Right cardiac atrium (tissue), 5 donors: ENCODE results near the gene TEX36. TPM values are rescaled to one million over a fixed set of nuclear protein-coding genes. Genes with fewer than 3 reads are reported as not detected.
"Not testable (repeated sequence)": the region's sequence is repeated elsewhere in the genome, so short reads cannot be mapped to it uniquely, and the experiment has no call there.

Experiments
- ATAC-seq, 2 donors: fragments of 200-7000 bp; cut with Tn5 transposase; one replicate each; pipeline versions ENCODE4 v1.8.0 to v1.9.1; 2020; ENCODE audit warnings: moderate library complexity in 2 of 2, mild to moderate bottlenecking in 1 of 2
- DNase-seq, 3 donors: peaks; one replicate each; pipeline ENCODE4 v3.0.0-alpha.2; 2020
- H3K27ac ChIP-seq: one replicate; pipeline ENCODE4 v1.5.1; 2013; ENCODE audit warnings: mild to moderate bottlenecking, low read length, control low read depth, moderate library complexity
- H3K27me3 ChIP-seq: one replicate; pipeline ENCODE4 v1.6.1; 2013; ENCODE audit not compliant: control insufficient read depth, insufficient read depth
- H3K4me1 ChIP-seq: one replicate; pipeline ENCODE4 v1.6.1; 2013; ENCODE audit warnings: low read length; ENCODE audit not compliant: control insufficient read depth, insufficient read depth
- H3K4me3 ChIP-seq: one replicate; pipeline ENCODE4 v1.5.1; 2013; ENCODE audit warnings: low read length, control low read depth
- H3K9me3 ChIP-seq: one replicate; pipeline ENCODE4 v1.6.1; 2013; ENCODE audit warnings: low read length; ENCODE audit not compliant: control insufficient read depth
- WGBS: extraction: QIAGEN DNeasy Blood & Tissue Kit; methylation state at CpG from one replicate; pipeline ENCODE4 v1.1.7; 2013; 5-methylcytosine and 5-hydroxymethylcytosine counted together
- intact Hi-C, 4 donors: fragments of 100-400 bp; cut with DNase I; formaldehyde crosslinking; loops; one replicate each; pipeline versions ENCODE4 v1.11.0 to v1.14.0; 2022 to 2023
- polyA plus RNA-seq: library from polyadenylated mRNA; stranded (reverse); fragments of 200-250 nt; gene quantifications from one replicate; pipeline ENCODE4 v1.2.3, GENCODE V29; 2013
- total RNA-seq, 4 donors: library from RNA; stranded (reverse); fragmentation: NEBNext Ultra II Directional; extraction: Animal tissue kit (Norgen Biotek cat#: 25700); gene quantifications; one replicate each; pipeline ENCODE4 v1.2.1, GENCODE V29; 2021
- donor health status: healthy with polysubstance abuse.
- donor health status: DM: no; HTN: yes; CAD: no.
- donor health status: DM: no; HTN: no; CAD: no.
- donor health status: DM: no; HTN: yes; CAD: no; lungs with severe emphysema.
- donor health status: DM: yes; HTN: yes; CAD: no.

The TEX36 gene
- total and polyA plus RNA-seq, 5 donors: not detected

DNA sequence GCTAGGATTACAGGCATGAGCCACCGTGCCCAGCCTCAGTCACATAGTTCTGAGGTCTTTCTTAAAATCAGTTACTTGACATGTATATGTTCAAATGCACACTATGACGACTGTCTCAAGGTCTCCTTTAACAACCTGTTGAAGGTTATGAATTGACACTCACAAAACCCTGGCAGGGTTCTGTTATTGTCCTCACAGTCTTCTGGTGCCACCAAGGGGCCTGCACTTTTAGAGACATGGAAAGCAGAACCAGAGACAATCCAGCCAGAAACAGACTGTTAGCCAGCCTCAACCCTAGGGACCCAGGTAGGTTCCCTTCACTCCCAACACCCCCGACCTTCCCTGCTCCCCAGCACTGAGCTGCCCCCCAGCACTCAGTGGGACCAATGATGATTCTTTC lies 26.4 kb downstream of the TEX36 start:
- 73% methylated on average over 3 of the region's 3 CpGs for WGBS
- Histone ChIP-seq H3K9me3 (no peaks in the 10 kb centered on the region), H3K4me1 (no peaks in the 10 kb centered on the region), H3K27ac (no peak overlapping the region), H3K4me3 (no peak overlapping the region), H3K27me3 (no peaks in the 10 kb centered on the region)
- no peak for DNase-seq
- no peak for ATAC-seq
- intact Hi-C loops: no loop called here

DNA sequence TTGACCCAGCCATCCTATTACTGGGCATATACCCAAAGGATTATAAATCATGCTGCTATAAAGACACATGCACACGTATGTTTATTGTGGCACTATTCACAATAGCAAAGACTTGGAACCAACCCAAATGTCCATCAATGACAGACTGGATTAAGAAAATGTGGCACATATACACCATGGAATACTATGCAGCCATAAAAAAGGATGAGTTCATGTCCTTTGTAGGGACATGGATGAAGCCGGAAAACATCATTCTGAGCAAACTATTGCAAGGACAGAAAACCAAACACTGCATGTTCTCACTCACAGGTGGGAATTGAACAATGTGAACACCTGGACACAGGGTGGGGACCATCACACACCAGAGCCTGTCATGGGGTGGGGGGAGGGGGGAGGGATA lies 29.9 kb downstream of the TEX36 start:
- H3K9me3 ChIP-seq, intact Hi-C loops, H3K4me3 ChIP-seq, ATAC-seq, DNase-seq, H3K27ac ChIP-seq, H3K4me1 ChIP-seq, H3K27me3 ChIP-seq: not testable (repeated sequence)
- WGBS: 91% methylated on average over 1 of the region's 2 CpGs

DNA sequence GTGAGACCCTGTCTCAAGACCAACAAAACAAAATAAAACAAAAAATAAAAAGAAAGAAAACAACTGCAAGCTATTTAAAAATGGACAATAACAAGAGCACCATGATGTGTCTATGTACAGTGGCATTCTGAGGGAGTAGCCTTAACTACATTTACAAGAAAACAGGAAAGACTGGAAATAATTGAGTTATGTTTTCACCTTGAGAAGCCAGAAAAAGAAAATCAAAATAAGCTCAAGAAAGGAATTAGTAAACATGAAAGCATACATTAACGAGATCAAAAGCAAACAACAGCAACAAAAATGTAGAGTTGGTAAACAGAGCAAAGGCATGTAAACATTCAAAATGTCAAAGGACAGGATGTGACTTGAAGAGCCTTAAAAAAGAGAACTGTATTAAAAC lies 36.7 kb downstream of the TEX36 start:
- Histone ChIP-seq H3K9me3 (no peaks in the 10 kb centered on the region), H3K4me1 (no peaks in the 10 kb centered on the region), H3K27me3 (no peaks in the 10 kb centered on the region), H3K4me3 (no peak overlapping the region), H3K27ac (no peak overlapping the region)
- DNase-seq (no peak), ATAC-seq (no peak)
- intact Hi-C loops: no loop called here
- WGBS: 49% methylated on average over 1 of the region's 1 CpG

DNA sequence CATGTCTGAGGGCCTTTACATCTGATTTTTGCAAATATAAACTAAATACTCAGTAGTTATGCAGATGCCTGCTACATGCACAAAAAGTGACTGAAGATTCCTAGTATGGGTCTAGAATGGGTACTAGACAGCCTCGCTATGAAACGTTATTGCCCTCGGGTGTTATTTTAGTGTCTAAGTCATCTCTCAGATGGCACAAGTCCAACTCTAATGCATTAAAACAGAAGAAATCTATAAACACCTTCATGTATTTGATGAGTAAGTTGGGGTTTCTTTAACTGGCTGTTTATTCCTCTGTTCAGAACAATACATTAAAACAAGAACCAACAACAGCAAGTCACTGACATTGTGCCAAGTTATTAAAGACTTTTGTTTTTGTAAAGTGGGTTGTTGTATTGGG lies 41.6 kb downstream of the TEX36 start:
- Histone ChIP-seq H3K4me3 (no peak overlapping the region), H3K9me3 (no peaks in the 10 kb centered on the region), H3K4me1 (no peaks in the 10 kb centered on the region), H3K27me3 (no peaks in the 10 kb centered on the region), H3K27ac (no peak overlapping the region)
- ATAC-seq (no peak), DNase-seq (no peak)
- 80% methylated on average over 3 of the region's 3 CpGs for WGBS
- intact Hi-C loops: no loop called here

- intact Hi-C loops: no loop called here
- no peaks in the 10 kb centered on the region for H3K9me3 ChIP-seq
- H3K4me3 ChIP-seq: no peak overlapping the region
- no peaks in the 10 kb centered on the region for H3K4me1 ChIP-seq
- no peak overlapping the region for H3K27ac ChIP-seq
- DNase-seq (no peak), ATAC-seq (no peak)
- WGBS: 80% methylated on average over 1 of the region's 1 CpG
- no peaks in the 10 kb centered on the region for H3K27me3 ChIP-seq
Measured at GRCh38 chr10:125640653-125641052, 42.3 kb downstream of the TEX36 start.

DNA sequence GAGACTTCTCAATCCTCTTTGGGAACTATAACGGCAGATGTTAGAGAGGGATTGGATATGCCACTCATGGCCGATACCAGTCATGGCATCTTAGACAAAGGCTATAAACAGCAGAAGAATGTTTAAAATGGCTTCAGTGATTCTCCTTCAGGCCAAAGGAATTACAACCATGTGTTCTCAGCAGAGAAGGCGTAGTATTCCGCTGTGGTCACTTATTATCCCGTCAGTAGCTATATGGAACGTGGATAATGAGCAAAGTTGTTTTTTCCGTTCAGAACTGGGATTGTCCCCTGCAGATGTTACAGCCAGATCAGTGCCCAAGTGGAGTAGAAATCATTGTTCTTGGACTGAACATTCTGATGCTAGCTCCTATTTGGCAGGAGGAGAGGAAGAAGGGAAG lies 43.1 kb downstream of the TEX36 start:
- ATAC-seq: no peak
- Histone ChIP-seq H3K9me3 (no peaks in the 10 kb centered on the region), H3K27me3 (no peaks in the 10 kb centered on the region), H3K27ac (no peak overlapping the region), H3K4me3 (no peak overlapping the region), H3K4me1 (no peaks in the 10 kb centered on the region)
- intact Hi-C loops: no loop called here
- DNase-seq: no peak
- 74% methylated on average over 7 of the region's 7 CpGs for WGBS

DNA sequence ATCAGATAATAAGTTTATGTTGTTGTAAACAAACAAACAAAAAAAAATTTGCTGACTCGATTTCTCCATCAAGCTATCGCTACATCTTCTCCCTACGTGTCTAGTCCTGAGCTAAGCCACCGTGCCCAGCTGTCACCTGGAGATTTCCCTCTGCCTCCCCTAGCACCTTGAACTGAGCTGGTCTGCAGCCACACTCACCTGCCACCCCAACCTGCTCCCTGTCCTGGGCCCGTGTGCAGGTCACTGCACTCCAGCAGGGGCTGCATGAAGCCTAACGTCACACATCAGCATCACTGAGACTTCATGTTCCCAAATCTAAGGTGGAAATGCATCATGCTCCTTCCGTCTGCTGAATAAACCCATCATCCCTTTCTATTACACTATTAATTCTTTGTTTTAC lies 44.4 kb downstream of the TEX36 start:
- ATAC-seq (no peak), DNase-seq (no peak)
- H3K27me3 ChIP-seq: no peaks in the 10 kb centered on the region
- WGBS: 70% methylated on average over 7 of the region's 7 CpGs
- no peak overlapping the region for H3K27ac ChIP-seq
- no peaks in the 10 kb centered on the region for H3K4me1 ChIP-seq
- intact Hi-C loops: no loop called here
- H3K9me3 ChIP-seq: no peaks in the 10 kb centered on the region
- H3K4me3 ChIP-seq: no peak overlapping the region

DNA sequence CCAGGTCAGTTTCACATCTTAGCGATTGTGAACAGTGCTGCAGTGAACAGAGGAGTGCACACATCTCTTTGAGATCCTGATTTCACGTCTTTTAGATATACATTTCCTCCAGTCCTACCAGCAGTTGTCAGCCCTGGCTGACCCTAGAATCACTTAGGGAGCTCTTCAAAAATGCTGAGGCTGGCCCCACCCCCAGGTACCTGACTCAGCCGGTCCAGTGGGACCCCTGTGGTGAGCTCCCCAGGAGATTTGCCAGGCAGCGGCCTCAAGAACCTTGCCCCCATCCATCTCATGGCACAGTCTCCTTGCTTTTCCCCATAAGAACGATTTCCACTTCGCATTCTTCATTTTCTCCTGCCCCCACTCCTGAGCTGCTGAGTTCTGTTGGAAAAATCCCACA lies 45.5 kb downstream of the TEX36 start:
- DNase-seq (no peak), ATAC-seq (no peak)
- 65% methylated on average over 6 of the region's 6 CpGs for WGBS
- Histone ChIP-seq H3K27me3 (no peaks in the 10 kb centered on the region), H3K27ac (no peak overlapping the region), H3K9me3 (no peaks in the 10 kb centered on the region), H3K4me1 (no peaks in the 10 kb centered on the region), H3K4me3 (no peak overlapping the region)
- intact Hi-C loops: no loop called here

- no peaks in the 10 kb centered on the region for H3K9me3 ChIP-seq
- ATAC-seq (no peak), DNase-seq (no peak)
- H3K4me1 ChIP-seq: no peaks in the 10 kb centered on the region
- WGBS: 82% methylated on average over 5 of the region's 5 CpGs
- no peak overlapping the region for H3K4me3 ChIP-seq
- no peak overlapping the region for H3K27ac ChIP-seq
- intact Hi-C loops: no loop called here
- no peaks in the 10 kb centered on the region for H3K27me3 ChIP-seq
Measured at GRCh38 chr10:125634606-125635005, 48.4 kb downstream of the TEX36 start.

DNA sequence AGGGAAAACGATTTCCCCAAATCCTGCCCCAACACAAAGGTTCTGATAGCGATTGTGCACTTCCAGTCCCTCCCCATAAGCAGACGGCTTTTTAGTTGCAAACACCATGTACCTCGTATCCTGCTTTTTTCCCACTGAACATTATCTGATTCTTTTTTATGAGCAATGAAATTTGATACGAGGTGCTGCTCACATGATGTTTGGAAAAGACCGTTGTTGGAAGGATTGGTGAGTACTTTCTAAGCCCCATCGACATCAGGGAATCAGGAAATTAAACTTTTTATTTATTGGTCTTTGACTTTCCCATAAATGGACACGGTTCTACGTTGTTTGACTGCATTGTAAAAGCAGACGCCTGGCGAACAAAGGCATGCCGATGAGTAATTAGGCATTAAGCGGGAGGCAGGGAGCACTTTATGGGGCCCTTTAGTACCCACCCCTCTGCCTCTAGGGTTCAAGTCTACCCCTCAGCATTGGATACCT lies 49.4 kb downstream of the TEX36 start:
- no peak overlapping the region for H3K27ac ChIP-seq
- no peak overlapping the region for H3K4me3 ChIP-seq
- WGBS: 65% methylated on average over 13 of the region's 13 CpGs
- no peaks in the 10 kb centered on the region for H3K9me3 ChIP-seq
- H3K4me1 ChIP-seq: no peaks in the 10 kb centered on the region
- DNase-seq (no peak), ATAC-seq (no peak)
- intact Hi-C loops: no loop called here
- H3K27me3 ChIP-seq: no peaks in the 10 kb centered on the region

- no peak overlapping the region for H3K4me3 ChIP-seq
- H3K27ac ChIP-seq: no peak overlapping the region
- ATAC-seq: no peak
- no peaks in the 10 kb centered on the region for H3K27me3 ChIP-seq
- 72% methylated on average over 5 of the region's 5 CpGs for WGBS
- no peaks in the 10 kb centered on the region for H3K9me3 ChIP-seq
- DNase-seq: no peak
- H3K4me1 ChIP-seq: no peaks in the 10 kb centered on the region
- intact Hi-C loops: no loop called here
Measured at GRCh38 chr10:125631806-125632205, 51.2 kb downstream of the TEX36 start.

GRCh38 chr10:125629758-125630376 lies 53.1 kb downstream of the TEX36 start:
- no peak for DNase-seq
- intact Hi-C loops: no loop called here
- Histone ChIP-seq H3K4me3 (no peak overlapping the region), H3K4me1 (no peaks in the 10 kb centered on the region), H3K27me3 (no peaks in the 10 kb centered on the region), H3K9me3 (no peaks in the 10 kb centered on the region), H3K27ac (no peak overlapping the region)
- 90% methylated on average over 3 of the region's 3 CpGs for WGBS
- ATAC-seq: no peak
